AG09309 (cell line): ENCODE results near the gene RPL27.

Experiments used
- DNase-seq: peaks from one replicate; pipeline ENCODE4 v3.0.0-alpha.2; 2010; ENCODE audit warnings: low read depth
- H3K4me3 ChIP-seq: 2 replicates; pipeline ENCODE4 v1.5.1; 2011; ENCODE audit warnings: mild to moderate bottlenecking, low read depth, low read length, moderate library complexity; ENCODE audit not compliant: control insufficient read depth
- TF ChIP-seq, protein P1 (sequence below): IDR thresholded peaks from 2 replicates; pipeline ENCODE4 v1.5.1; 2011; ENCODE audit warnings: mild to moderate bottlenecking, low read depth, low read length, inconsistent platforms; ENCODE audit not compliant: insufficient read depth, control insufficient read depth; ENCODE audit errors: missing control alignments

Gene RPL27

DNA sequence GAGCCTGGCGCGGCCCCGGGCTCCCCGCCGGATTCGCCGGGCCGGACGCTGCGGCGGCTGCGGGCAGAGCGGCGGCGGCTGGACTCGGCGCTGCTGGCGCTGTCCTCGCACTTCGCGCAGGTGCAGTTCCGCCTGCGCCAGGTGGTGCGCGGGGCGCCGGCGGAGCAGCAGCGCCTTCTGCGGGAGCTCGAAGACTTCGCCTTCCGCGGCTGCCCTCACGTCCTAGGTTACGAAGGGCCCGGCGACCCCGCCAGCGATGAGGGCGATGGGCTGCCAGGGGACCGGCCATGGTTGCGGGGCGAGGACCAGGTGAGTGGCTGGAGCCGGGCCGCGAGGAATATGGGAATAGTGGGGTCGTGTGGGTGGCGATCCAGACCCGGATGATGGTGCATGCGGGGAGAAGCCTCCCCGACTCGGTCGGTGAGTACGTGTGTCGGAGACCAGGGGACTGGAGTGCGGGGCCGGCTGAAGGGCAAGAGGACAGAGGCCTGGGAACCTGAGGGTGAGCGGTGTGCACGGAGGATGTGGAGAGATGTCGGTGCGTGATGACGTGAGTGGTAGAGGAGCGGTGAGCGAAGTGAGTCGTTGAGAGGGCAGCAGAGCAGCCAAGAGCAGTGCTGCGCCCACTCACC, 17.3 kb upstream of the RPL27 start:
- DNase-seq: no peak
- TF ChIP-seq, protein P1, sequence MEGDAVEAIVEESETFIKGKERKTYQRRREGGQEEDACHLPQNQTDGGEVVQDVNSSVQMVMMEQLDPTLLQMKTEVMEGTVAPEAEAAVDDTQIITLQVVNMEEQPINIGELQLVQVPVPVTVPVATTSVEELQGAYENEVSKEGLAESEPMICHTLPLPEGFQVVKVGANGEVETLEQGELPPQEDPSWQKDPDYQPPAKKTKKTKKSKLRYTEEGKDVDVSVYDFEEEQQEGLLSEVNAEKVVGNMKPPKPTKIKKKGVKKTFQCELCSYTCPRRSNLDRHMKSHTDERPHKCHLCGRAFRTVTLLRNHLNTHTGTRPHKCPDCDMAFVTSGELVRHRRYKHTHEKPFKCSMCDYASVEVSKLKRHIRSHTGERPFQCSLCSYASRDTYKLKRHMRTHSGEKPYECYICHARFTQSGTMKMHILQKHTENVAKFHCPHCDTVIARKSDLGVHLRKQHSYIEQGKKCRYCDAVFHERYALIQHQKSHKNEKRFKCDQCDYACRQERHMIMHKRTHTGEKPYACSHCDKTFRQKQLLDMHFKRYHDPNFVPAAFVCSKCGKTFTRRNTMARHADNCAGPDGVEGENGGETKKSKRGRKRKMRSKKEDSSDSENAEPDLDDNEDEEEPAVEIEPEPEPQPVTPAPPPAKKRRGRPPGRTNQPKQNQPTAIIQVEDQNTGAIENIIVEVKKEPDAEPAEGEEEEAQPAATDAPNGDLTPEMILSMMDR: no peak
- peak overlapping the region; percentile 88 for H3K4me3 ChIP-seq

DNA sequence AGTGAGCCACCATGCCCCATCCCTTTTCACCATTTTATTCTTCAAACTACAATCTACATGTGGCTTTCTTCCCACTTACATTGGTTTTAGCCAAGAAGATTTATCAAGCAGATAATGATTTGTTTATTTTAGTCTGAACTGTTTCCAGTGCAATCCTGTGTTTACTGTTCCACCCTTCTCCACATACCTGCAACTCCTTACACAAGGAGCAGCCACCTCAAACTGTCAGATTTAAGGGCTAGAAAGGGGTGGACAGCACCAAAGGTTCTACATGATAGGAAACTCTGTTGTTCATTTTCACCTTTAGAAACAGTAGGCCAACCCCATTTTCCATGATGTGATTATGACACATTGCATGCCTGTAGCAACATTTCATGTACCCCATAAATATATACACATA, 16.0 kb upstream of the RPL27 start:
- DNase-seq: no peak

GRCh38 chr17:42985225-42985624, 13.0 kb upstream of the RPL27 start:
- DNase-seq: no peak
- TF ChIP-seq, protein P1: no peak
- H3K4me3 ChIP-seq: no peak overlapping the region

More for the DNA sequence above, 16.0 kb upstream of the RPL27 start:
- no peak overlapping the region for H3K4me3 ChIP-seq
- TF ChIP-seq, protein P1: no peak

- TF ChIP-seq, protein P1: no peak
- DNase-seq: no peak
- H3K4me3 ChIP-seq: no peak overlapping the region
These were observed 9.1 kb upstream of the RPL27 start for GRCh38 chr17:42989141-42989540.

DNA sequence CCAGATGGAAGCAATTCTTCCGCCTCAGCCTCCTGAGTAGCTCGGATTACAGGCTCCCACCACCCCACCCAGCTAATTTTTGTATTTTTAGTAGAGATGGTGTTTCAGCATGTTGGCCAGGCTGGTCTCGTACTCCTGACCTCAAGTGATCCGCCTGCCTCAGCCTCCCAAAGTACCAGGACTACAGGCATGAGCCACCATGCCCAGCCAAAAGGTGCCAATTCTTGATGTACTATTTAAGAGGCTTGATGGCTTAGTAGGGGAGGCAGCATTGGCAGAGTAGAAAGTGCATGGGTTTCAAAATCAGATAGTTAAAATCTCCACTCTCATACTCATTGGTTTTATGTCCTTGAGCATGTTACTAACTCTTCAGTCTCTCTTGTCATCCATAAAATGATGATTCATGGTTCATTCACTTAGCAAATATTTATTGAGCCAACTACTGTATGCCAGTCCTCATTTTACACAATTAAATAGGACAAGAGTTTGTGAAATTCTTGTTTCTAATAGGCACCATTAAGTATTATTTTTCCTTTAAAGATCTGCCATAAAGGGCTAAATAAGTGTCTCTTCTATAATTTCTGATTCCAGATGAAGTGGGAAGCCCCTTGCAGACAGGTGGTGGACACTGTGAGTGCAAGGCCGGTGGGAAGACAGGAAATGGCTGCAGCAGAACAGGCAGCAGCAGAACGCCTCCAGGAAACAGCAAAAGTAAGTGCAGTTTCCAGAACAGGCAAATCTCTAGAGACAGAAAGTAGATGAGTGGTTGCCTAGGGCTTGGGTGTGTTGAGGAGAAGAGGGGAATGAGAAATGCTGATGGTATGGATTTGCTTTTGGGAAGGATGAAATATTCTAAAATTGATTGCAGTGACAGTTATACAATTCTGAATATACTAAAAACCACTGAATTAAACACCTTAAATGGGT, 8.2 kb upstream of the RPL27 start:
- no peak for DNase-seq
- TF ChIP-seq, protein P1: no peak
- no peak overlapping the region for H3K4me3 ChIP-seq

GRCh38 chr17:42991471-42991870, 6.7 kb upstream of the RPL27 start:
- DNase-seq: no peak
- TF ChIP-seq, protein P1: no peak

More at GRCh38 chr17:42991471-42991870, 6.7 kb upstream of the RPL27 start:
- no peak overlapping the region for H3K4me3 ChIP-seq
